Stimulated activated naive CD4-positive, alpha-beta T cell treated with Interleukin-2 at 50 U/mL for 16 hours (primary cell): ENCODE results near the gene NFE2L3.
"Not testable (repeated sequence)": the region's sequence is repeated elsewhere in the genome, so short reads cannot be mapped to it uniquely, and the experiment has no call there.

Experiments used
- DNase-seq: peaks from one replicate; lab custom pipeline; 2025; lab: John Stamatoyannopoulos, UW

Gene NFE2L3, protein sequence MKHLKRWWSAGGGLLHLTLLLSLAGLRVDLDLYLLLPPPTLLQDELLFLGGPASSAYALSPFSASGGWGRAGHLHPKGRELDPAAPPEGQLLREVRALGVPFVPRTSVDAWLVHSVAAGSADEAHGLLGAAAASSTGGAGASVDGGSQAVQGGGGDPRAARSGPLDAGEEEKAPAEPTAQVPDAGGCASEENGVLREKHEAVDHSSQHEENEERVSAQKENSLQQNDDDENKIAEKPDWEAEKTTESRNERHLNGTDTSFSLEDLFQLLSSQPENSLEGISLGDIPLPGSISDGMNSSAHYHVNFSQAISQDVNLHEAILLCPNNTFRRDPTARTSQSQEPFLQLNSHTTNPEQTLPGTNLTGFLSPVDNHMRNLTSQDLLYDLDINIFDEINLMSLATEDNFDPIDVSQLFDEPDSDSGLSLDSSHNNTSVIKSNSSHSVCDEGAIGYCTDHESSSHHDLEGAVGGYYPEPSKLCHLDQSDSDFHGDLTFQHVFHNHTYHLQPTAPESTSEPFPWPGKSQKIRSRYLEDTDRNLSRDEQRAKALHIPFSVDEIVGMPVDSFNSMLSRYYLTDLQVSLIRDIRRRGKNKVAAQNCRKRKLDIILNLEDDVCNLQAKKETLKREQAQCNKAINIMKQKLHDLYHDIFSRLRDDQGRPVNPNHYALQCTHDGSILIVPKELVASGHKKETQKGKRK

DNA sequence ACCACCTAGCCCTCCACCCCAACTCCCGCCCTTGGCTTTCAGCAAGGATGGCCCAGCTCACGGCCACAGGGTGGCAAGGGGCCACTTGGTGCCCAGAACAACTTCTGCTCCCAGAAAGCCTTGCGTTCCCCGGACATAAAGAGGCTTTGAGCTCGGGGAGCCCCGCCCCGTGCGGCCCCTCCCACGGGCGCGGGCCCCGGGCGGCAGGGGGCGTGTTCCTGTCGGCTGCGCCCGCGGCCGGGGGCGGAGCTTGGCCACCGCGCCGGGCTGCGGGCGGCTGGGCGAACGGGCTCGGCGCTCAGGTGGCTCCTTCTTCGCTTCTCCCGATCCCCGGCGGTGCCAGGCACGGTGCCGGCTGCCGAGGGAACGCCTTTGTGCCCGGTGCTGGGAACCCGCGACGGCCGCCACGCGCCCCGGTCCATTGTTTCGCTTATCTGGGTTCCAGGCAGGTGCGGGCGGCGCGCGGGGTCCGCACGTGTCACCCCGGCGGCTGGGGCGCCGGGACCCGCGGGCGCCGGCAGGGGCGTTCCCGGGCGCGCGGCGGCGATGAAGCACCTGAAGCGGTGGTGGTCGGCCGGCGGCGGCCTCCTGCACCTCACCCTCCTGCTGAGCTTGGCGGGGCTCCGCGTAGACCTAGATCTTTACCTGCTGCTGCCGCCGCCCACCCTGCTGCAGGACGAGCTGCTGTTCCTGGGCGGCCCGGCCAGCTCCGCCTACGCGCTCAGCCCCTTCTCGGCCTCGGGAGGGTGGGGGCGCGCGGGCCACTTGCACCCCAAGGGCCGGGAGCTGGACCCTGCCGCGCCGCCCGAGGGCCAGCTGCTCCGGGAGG lies at the start of gene NFE2L3:
NFE2L3 (plus strand) TSS at position 246 of the 829 bp plus-strand sequence; CDS start at position 547, 301 bp downstream.
- peak; percentile 77 for DNase-seq

DNA sequence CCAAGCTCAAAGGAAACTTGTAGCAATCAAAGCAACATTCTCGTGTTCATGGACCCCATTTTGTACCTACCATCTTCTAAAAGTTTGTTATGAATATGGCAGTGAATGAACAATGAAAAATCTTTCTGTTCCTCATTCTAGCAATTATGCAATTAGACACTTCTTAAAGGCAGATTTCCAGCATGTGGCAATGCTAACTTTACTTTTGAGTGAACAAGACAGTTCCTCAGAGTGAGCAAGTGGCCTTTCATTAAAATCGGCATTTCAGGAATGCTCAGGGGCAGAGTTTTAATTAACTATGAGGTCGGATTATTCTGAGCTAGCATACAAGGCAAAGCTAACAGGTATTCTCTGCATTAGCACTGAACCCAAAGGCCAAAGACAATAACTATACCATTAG lies 48.4 kb upstream of the NFE2L3 start:
- no peak for DNase-seq

DNA sequence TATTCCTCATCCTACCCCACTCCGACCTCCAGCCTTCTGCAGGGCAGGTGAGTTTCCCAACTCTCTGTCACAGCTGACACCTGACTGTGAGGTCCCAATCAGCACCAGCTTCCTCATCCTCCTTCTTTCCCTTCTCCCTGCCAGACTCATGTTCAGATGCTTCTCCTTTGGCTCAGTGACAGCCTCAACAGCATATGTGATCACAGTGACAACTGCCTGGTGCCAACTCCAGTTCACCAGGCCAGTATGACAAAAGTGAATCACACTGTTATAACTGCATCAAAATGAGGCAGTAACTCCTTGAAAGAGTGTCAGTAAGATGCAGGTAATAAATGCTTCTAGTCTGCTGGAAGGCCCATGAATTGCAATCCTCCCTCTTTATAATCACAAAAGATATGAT lies 46.8 kb upstream of the NFE2L3 start:
- no peak for DNase-seq

DNA sequence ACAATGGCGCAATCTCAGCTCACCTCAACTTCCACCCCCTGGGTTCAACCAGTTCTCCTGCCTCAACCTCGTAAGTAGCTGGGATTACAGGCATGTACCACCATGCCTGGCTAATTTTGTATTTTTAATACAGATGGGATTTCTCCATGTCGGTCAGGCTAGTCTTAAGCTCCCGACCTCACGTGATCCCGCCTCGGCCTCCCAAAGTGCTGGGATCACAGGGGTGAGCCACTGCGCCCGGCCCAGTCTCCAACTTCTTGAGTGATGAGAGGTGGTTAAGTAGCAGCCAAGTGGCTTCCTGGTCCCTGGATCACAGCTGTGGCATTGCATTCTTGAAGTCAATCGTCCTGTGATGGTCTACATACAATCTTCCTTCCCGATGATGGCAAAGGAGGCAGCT lies 46.1 kb upstream of the NFE2L3 start:
- no peak for DNase-seq

DNA sequence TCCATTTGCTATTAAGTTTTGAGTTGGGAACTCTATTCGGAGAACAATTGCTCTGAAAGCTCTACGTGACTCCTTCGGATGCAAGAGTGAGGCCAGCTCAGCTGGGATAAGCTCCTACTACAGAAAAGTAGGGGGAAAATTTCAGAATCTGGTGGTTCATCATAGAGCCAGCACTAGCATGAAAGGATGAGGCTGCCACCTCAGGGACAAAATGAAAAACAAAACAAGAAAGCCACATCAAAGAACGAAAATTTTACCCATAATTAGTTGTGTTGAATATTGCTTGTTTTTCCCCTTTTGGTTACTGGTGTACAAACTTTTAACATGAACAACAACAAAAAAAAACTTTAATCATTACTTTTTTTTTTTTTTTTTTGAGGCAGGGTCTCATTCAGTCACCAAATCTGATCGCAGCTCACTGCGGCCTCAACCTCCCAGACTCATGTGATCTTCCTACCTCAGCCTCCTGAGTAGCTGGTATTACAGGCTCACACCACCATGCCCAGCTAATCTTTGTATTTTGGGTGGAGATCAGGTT lies 39.7 kb upstream of the NFE2L3 start:
- DNase-seq = no peak

DNA sequence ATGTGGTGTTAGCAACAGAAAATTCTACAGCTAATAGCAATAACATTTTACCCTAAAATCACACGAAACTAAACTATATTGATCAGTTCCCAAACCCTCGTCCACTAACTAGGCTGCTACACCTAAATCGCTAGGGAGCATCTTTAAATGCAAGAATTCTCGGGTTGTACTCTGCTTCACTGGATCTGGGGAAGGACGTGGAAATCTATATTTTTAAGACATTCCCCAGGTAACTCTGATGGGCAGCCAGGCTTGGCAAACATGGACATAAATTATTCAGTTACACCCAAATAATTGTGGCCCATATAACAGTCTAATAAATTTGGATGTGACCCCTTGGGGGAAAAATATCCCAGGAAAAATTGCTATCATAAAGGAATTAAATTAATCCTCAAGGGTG lies 36.3 kb upstream of the NFE2L3 start:
- no peak for DNase-seq

DNA sequence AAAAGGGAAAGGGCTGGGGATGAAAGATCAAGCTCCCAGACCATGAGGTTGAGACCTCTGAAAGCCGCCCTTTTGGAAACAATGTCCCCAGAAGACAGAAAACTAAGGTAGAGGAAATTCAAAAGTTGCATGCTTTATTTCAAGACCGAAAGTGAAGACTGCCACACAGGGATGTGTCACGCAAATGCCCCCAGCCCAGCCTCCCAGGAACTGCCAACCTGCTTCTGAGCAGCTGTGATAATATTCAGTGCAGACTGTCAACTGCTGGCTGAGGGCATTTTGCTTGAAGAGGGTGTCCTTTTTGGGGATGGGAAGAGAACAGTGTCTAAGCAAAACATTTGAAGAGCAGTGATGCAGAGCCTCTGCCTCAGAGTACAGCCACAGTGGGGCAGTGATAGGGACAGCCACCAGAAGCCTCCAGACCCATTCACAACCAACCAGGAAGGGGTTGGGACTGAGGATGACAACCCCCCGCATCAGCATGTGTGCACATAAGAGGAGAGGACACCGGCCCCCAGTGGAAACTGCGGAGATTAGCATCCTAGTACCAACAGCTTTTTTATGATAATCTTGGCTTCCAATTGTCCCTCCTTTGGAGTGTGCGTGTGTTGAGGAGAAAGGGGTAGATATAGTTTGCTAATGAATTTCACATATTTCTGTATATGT lies 34.7 kb upstream of the NFE2L3 start:
- DNase-seq = no peak

DNA sequence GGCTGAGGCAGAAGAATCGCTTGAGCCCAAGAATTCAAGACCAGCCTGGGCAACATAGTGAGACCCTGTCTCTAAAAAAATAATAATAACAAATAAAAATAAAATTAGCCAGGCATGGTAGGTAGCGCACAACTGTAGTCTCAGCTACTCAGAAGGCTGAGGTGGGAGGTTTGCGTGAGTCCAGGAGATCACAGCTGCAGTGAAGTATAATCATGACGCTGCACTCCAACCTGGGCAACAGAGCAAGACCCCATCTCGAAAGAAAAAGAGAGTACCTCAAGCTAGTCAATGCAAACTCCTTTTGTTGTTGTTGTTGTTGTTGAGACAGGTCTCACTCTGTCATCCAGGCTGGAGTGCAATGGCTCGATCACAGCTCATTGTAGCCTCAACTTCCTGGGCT lies 34.0 kb upstream of the NFE2L3 start:
- DNase-seq = no peak

DNA sequence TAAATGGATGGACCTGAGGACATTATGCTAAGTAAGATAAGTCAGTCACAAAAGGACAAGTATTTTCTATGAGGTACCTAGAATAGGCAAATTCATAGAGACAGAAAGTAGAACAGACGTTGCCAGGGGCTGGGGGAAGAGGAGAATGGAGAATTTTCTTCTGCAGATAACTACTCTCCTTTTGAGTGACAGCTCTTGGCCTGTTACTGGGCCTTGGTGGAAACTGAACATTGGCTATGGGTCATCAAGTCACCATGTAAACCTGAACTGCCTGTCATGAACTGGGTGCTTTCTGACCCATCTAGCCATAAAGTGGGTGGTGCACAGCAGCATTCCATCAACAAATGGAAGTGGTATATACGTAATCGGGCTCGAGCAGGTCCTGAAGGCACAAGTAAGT lies 29.3 kb upstream of the NFE2L3 start:
- no peak for DNase-seq

DNA sequence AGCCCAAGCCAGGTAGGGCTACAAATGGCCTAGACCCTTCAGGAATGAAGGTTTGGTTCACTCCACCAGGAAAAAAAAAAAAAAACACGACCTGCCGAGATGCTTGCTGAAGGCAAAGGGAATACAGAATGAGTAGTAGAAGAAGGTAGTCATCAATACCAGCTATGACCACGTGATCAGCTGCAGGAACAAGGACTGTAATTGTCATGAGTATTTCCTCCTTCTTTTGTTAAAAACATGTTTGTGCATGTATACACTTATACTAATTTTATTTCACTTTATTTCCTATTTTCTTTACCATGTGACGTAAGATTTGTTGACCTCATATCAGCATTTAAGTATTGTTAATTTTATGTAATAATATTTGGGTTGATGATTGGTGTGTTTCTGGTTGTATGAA lies 27.2 kb upstream of the NFE2L3 start:
- DNase-seq = not testable (repeated sequence)

DNA sequence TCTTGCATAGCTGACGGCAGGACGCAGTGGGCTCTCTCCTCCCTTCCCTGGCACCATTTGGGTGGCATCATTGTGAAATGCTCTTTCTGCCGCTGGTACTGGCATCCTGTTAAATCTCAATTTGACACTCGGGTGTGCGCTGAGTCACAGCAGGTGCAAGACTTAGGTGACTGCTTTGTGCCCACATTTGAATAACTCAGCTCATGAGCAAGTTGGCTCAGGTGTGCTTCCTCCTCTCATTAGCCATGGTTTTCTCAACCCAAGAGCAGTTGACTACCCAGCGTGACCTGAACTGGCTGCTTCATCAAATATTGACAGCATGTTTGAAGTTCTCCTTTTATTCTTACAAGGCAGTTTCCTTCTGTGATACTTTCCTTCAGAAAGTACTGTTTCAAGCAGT lies 24.6 kb upstream of the NFE2L3 start:
- DNase-seq = no peak

DNA sequence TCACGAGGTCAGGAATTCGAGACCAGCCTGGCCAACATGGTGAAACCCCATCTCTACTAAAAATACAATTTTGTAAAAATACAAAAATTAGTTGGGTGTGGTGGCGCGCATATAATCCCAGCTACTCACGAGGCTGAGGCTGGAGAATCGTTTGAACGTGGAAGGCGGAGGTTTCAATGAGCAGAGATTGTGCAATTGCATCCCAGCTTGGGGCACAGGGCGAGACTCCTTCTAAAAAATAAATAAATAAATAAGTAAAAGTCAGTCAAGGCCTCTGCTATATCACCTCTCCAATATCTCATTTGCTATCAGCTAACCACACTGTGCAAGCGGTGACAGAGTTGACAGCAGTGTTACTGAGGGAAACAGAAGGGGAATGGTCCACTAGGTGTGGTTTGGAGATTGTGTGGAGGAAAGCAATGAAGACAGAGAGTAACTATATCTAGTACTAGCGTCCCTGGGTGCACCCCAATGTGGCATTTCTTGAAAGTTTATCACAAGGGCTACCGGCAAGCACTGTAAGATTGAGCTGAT lies 20.9 kb upstream of the NFE2L3 start:
- no peak for DNase-seq

DNA sequence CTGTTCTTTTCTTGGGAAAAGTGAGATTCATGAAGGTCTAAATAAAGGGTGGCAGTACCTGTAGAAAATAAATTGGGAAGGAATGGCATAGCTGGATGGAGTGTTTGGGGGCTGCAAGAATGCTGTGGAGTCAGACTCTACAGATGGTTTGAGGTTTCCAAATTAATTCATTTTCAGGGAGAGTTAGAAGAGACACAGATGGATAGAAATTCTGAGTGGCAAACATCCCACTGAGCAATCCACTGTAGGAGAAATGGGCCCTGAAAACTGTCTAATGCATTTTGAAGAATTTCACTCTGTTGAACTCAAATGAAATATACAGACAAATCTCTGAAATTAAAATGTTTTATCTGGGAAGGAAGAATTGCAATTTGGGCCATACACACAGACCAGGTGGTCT lies 16.9 kb upstream of the NFE2L3 start:
- DNase-seq = no peak

DNA sequence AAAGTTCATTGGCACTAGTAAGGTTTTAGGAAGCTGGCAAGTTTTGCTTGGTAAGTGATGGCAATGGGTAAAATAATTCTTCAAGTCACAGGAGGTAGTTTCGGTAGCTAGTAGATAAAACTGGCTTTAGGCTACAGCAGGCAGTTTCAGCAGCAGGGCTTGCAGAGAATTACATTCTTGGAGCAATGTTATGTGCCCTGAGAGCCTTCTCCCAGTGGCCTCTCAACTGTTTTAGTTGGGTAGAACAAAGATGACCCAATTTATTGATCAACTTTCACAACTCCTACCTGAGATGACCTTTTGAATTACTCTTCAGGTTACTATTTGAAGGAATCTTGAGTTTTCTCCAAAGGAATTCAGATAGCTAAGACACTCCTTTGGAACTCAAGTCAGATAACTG lies 16.4 kb upstream of the NFE2L3 start:
- DNase-seq = no peak

DNA sequence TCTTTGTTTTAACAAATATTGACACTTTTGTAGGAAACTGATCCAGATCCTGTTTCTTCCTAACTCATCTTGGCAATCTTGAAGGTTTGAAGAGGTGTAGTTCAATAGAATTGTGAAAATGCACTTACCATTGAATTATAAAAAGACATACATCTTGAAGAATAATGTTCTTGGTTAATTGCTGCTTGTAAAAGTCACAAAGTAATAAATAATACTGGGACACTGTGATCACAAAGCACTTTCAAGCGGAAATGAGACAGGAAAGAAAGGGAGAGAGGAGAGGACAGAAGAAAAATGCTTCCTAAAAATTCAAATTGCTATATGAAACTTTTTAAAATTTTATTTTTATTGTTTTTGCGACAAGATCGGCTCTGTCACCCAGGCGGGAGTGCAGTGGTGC lies 15.2 kb upstream of the NFE2L3 start:
- DNase-seq = no peak

DNA sequence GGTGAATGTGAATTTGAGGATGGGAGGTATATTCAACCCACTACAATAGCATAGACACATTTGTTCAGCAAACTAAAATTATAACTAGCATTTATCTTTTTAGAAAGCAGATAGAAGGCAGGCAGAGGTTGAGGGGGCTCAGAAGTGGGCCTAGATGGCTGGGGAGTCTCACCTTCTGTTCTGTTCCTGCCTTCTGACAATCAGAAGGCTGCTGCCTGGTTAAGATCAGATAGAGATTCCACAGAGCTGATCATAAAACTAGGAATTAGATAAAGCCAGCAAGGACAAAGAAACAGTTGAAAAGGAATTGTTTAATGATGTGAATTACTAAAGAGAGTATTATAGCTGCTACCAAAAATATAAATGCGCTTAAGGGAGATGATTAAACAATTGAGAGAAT lies 11.6 kb upstream of the NFE2L3 start:
- no peak for DNase-seq

DNA sequence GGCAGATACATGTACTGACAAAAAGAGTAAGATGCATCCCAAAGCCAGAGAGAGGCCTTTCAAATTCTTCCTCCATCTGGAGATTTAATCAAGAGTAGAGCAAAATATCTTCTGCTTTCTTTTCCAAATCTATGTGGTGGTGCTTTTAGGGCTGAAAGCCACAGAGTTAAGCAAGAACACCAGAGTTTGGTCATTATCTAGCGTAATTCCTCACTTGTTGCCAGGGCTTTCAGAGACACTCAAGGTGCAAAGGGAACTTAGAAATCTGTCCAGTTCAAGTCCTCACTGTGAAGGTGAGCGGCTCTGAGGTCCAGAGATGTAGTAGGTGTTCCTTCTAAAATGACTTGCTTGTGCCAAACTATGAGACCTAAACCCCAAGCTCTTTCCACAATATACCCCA lies 10.9 kb upstream of the NFE2L3 start:
- no peak for DNase-seq

DNA sequence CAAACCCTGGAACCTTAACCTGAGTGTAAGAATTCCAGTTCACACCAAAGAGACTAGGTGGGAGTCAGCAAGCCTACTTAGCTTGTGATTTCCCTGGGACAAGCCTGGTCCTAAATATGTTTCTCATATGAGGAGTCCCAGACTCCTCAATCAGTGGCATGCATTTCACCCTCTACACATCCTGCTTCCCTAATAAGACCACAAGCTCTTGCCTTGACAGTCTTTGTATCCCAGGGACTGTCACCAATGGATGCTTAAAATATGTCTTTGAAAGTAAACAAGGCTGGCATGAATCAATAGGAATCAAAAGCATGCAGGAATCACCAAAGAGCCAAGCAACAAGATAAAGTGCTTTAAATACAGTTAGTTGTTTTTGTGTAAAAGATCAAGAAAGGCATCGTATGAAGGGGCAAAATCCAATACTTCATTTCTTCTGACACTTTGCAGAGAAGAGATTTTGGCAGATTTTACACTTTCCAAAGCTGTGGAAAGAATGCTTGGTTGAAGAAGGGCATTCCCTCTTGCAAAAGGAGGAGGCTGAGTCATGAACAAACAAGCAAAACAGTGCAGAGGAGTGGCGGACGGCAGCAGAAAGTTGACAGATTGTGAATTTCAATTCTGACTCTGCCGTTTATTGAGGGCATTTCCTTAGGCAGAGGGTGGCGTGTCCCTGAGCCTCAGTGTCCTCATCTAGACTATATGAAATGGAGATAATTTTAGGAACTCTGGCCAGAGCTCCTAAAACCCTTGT lies 8.5 kb upstream of the NFE2L3 start:
- no peak for DNase-seq

DNA sequence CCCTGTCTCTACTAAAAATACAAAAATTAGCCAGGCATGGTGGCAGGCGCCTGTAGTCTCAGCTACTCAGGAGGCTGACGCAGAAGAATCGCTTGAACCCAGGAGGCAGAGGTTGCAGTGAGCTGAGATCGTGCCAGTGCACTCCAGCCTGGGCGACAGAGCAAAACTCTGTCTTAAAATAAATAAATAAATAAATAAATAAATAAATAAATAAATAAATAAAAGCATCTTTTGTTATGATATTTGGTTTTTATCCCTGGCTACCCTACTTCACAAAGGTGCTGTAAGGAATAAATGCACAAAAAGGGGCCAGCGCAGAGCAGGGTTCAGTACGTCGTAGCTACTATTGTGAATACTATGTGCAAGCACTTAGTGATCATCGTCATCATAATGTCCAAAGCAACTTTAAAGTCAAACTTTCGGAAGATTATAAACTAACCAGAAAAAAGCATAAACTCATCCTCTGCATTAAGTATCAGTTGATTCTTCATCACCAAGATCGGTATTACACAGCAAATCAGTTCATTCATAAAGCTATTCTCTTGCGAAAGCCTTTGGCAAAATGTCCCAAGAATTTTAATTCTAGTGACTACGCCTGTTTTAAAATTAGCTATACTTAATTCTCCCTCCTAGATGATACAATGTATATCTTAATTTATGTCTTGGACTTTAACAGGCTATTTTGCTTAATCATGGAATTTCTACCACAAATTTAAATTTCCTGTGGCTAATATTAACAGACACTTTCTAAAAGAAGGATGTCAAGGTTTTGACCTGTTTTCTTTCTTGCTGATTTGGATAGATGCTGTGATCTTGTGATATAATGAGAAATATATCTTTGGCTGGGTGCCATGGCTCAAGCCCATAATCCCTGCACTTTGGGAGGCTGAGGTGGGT lies 7.6 kb upstream of the NFE2L3 start:
- DNase-seq = no peak

DNA sequence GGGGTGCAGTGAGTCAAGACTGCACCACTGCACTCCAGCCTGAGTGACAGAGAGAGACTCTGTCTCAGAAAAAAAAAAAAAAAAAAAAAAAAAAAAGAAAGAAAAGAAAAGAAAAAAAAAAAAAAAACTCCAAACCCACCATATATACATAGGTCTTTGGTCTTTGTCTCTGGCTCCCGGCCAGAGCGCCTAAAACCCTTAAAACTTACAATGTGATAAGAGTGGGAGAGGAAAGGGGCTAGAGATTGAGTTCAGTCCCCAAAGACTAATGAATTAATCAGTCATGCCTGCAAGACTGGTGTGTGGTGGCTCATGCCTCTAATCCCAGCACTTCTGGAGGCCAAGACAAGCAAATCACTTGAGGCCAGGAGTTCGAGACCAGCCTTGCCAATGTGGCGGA lies 6.8 kb upstream of the NFE2L3 start:
- DNase-seq = no peak
